IMR-90 (cell line): ENCODE measurements around the gene TNFAIP6. TPM values are rescaled to one million over a fixed set of nuclear protein-coding genes. Genes with fewer than 3 reads are reported as not detected.

Source experiments
- ATAC-seq: fragments of 200-7000 bp; cut with Tn5 transposase; 2 replicates; pipeline ENCODE4 v1.9.1; 2020; ENCODE audit warnings: low read depth, mild to moderate bottlenecking, moderate library complexity
- BruUV-seq: library from RNA; stranded (reverse); fragments of 400-500 nt; replicated peaks from 2 replicates; lab custom pipeline; 2021; lab: Mats Ljungman, UMichigan
- CTCF ChIA-PET: fragments of 300-600 bp; formaldehyde crosslinking; extraction: SDS; loops from one replicate; lab custom pipeline; 2021; ENCODE audit warnings: antibody characterized with exemption; lab: Yijun Ruan, JAX
- POLR2A ChIA-PET: fragments of 300-600 bp; sonication (Branson Sonifier 250); formaldehyde crosslinking; loops from one replicate; lab custom pipeline; 2022; ENCODE audit warnings: antibody characterized with exemption; ENCODE audit not compliant: unreplicated experiment; lab: Charles Lee
- DNase-seq: peaks from one replicate; pipeline ENCODE4 v3.0.0; 2013
- H2AFZ ChIP-seq: replicated peaks from 2 replicates; pipeline ENCODE3; 2013; ENCODE audit warnings: low read length, mild to moderate bottlenecking; ENCODE audit not compliant: poor library complexity
- H2AK5ac ChIP-seq: 2 replicates; pipeline ENCODE4 v1.6.1; 2013; ENCODE audit warnings: low read depth, low read length, inconsistent platforms
- H2AK9ac ChIP-seq: replicated peaks from 2 replicates; pipeline ENCODE3; 2013; ENCODE audit warnings: mild to moderate bottlenecking, low read depth, low read length, moderate library complexity; ENCODE audit not compliant: poor library complexity
- H2BK120ac ChIP-seq: 2 replicates; pipeline ENCODE4 v1.6.1; 2013; ENCODE audit warnings: low read depth, low read length, inconsistent platforms
- H2BK15ac ChIP-seq: 3 replicates; pipeline ENCODE4 v1.6.1; 2013; ENCODE audit warnings: low read depth, low read length, inconsistent platforms
- H2BK20ac ChIP-seq: 2 replicates; pipeline ENCODE4 v1.6.1; 2013; ENCODE audit warnings: low read depth, mild to moderate bottlenecking, inconsistent platforms, low read length, moderate library complexity
- H2BK5ac ChIP-seq: 2 replicates; pipeline ENCODE4 v1.6.1; 2013; ENCODE audit warnings: mild to moderate bottlenecking, low read depth, low read length, inconsistent platforms; ENCODE audit not compliant: poor library complexity, severe bottlenecking
- H3K14ac ChIP-seq: replicated peaks from 2 replicates; pipeline ENCODE4 v1.6.1; 2013; ENCODE audit warnings: low read depth, low read length, inconsistent platforms
- H3K18ac ChIP-seq: 2 replicates; pipeline ENCODE4 v1.6.1; 2013; ENCODE audit warnings: low read depth, low read length, control low read depth
- H3K23ac ChIP-seq: 2 replicates; pipeline ENCODE4 v1.6.1; 2013; ENCODE audit warnings: low read depth, low read length, inconsistent platforms
- H3K27ac ChIP-seq: 2 replicates; pipeline ENCODE4 v1.5.1; 2013; ENCODE audit warnings: mild to moderate bottlenecking, control low read depth, low read length; ENCODE audit not compliant: insufficient read depth
- H3K27me3 ChIP-seq: 2 replicates; pipeline ENCODE4 v1.6.1; 2013; ENCODE audit warnings: low read length; ENCODE audit not compliant: control insufficient read depth, insufficient read depth
- H3K36me3 ChIP-seq: 2 replicates; pipeline ENCODE4 v1.6.1; 2013; ENCODE audit warnings: low read length, mixed read lengths; ENCODE audit not compliant: control insufficient read depth, insufficient read depth
- H3K4ac ChIP-seq: 2 replicates; pipeline ENCODE4 v1.6.1; 2013; ENCODE audit warnings: low read depth, low read length, inconsistent platforms
- H3K4me1 ChIP-seq: 2 replicates; pipeline ENCODE4 v1.6.1; 2013; ENCODE audit warnings: low read length, mixed read lengths; ENCODE audit not compliant: control insufficient read depth, insufficient read depth
- H3K4me2 ChIP-seq: 2 replicates; pipeline ENCODE4 v1.6.1; 2013; ENCODE audit warnings: low read depth, mild to moderate bottlenecking, control low read depth, low read length, moderate library complexity
- H3K4me3 ChIP-seq: 2 replicates; pipeline ENCODE4 v1.5.1; 2013; ENCODE audit warnings: low read depth, mild to moderate bottlenecking, control low read depth, low read length, moderate library complexity; ENCODE audit not compliant: insufficient read depth
- H3K56ac ChIP-seq: 2 replicates; pipeline ENCODE4 v1.6.1; 2013; ENCODE audit warnings: low read length, inconsistent platforms; ENCODE audit not compliant: insufficient read depth; ENCODE audit errors: extremely low read depth
- H3K79me1 ChIP-seq, 2 experiments: 2 replicates each; pipeline ENCODE4 v1.6.1; 2013; ENCODE audit warnings: low read length in 2 of 2, inconsistent platforms in 1 of 2, low read depth in 1 of 2
- H3K9ac ChIP-seq: 2 replicates; pipeline ENCODE4 v1.6.1; 2013; ENCODE audit warnings: low read depth, low read length, control low read depth
- H3K9me1 ChIP-seq: 2 replicates; pipeline ENCODE4 v1.6.1; 2013; ENCODE audit warnings: low read length, inconsistent platforms; ENCODE audit not compliant: insufficient read depth
- H3K9me3 ChIP-seq: 2 replicates; pipeline ENCODE4 v1.6.1; 2013; ENCODE audit warnings: low read length; ENCODE audit not compliant: control insufficient read depth, insufficient read depth
- H4K20me1 ChIP-seq: 2 replicates; pipeline ENCODE4 v1.6.1; 2013; ENCODE audit warnings: low read length, inconsistent platforms; ENCODE audit not compliant: insufficient read depth
- H4K5ac ChIP-seq: 2 replicates; pipeline ENCODE4 v1.6.1; 2013; ENCODE audit warnings: mild to moderate bottlenecking, low read depth, low read length, control low read depth
- H4K8ac ChIP-seq, 2 experiments: 2 replicates each; pipeline ENCODE4 v1.6.1; 2013; ENCODE audit warnings: low read depth in 2 of 2, low read length in 2 of 2, control low read depth in 1 of 2, inconsistent platforms in 1 of 2
- H4K91ac ChIP-seq: 2 replicates; pipeline ENCODE4 v1.6.1; 2013; ENCODE audit warnings: low read depth, low read length, inconsistent platforms; ENCODE audit not compliant: insufficient read depth
- BHLHE40 ChIP-seq: fragments of 150-350 bp; IDR thresholded peaks from 2 replicates; pipeline ENCODE4 v1.6.1; 2016; ENCODE audit warnings: mild to moderate bottlenecking, low read depth, low read length
- FOS ChIP-seq: fragments of 150-350 bp; IDR thresholded peaks from 2 replicates; pipeline ENCODE4 v1.6.1; 2016; ENCODE audit warnings: low read depth, low read length
- MAFK ChIP-seq: IDR thresholded peaks from 2 replicates; pipeline ENCODE4 v1.6.1; 2012; ENCODE audit warnings: low read depth, low read length, improper control_type of control experiment
- POLR2A ChIP-seq: IDR thresholded peaks from 2 replicates; pipeline ENCODE4 v1.6.1; 2012; ENCODE audit warnings: mild to moderate bottlenecking, low read depth, low read length
- RFX5 ChIP-seq: IDR thresholded peaks from 2 replicates; pipeline ENCODE4 v1.8.0; 2012; ENCODE audit warnings: low read depth, mild to moderate bottlenecking, low read length, moderate library complexity
- WGBS, 2 experiments: methylation state at CpG; one replicate each; pipeline versions ENCODE4 v1.1.5 to v1.1.7; 2013; ENCODE audit warnings: missing lambda C conversion rate in 2 of 2; ENCODE audit not compliant: insufficient read length in 1 of 2; ENCODE audit errors: extremely low coverage in 2 of 2; 5-methylcytosine and 5-hydroxymethylcytosine counted together
- dilution Hi-C: fragments of 300-500 bp; cut with HindIII; formaldehyde crosslinking; loops from one replicate; pipeline ENCODE4 v1.14.3; 2018; ENCODE audit warnings: low sequenced_read_pairs; ENCODE audit not compliant: unreplicated experiment
- in situ Hi-C: fragments of 300-500 bp; cut with MboI; formaldehyde crosslinking; loops from 3 replicates; pipeline ENCODE4 v1.14.3; 2019; ENCODE audit warnings: low sequenced_read_pairs, inconsistent platforms, mixed read lengths
- intact Hi-C: fragments of 100-400 bp; cut with micrococcal nuclease; formaldehyde crosslinking; loops from 2 replicates; pipeline ENCODE4 v1.10.0; 2022
- polyA plus RNA-seq, 3 experiments: library from polyadenylated mRNA; depleted of rRNA; stranded (reverse); fragments of >200 nt; gene quantifications; 2 replicates each; pipeline ENCODE4 v1.2.3, GENCODE V29; 2012; ENCODE audit warnings: low replicate concordance in 1 of 3
- total RNA-seq: library from RNA; depleted of rRNA; stranded (reverse); fragments of >200 nt; gene quantifications from 2 replicates; pipeline ENCODE4 v1.2.3, GENCODE V29; 2012
- TF ChIP-seq, protein P1 (sequence below): conservative IDR thresholded peaks from 2 replicates; pipeline ENCODE4 v1.5.1; 2012; ENCODE audit warnings: mild to moderate bottlenecking, low read depth, low read length, improper control_type of control experiment
- TF ChIP-seq, protein P2 (sequence below): fragments of 150-350 bp; IDR thresholded peaks from 2 replicates; pipeline ENCODE4 v1.6.1; 2016; ENCODE audit warnings: low read depth, mild to moderate bottlenecking, low read length, moderate library complexity, borderline replicate concordance

Gene TNFAIP6
- total and polyA plus RNA-seq, 2 of the 4 experiments (the other 2 are of a cell fraction), result 1.8 to 2.9 TPM

DNA sequence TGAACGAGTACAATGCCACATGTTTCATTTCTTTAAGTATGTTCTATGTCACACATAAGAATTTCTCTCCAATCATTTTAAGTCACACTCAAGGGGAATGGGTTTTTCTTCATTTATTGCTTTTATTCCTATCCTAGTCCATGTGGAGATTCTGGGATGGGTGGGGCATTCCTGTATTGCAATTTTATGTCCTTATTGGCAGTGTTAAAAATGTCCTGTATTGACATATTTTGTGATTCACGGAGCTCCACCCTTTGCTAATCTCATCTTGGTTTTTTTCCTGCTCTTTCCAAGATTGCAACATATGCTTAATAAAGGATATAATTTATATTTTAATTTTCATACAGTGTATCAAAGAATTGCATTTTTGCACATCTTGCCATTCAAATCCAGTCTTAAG is 3.4 kb upstream of the TNFAIP6 start:
- no peak for TF ChIP-seq POLR2A
- no peak for TF ChIP-seq MAFK
- TF ChIP-seq, protein P1, sequence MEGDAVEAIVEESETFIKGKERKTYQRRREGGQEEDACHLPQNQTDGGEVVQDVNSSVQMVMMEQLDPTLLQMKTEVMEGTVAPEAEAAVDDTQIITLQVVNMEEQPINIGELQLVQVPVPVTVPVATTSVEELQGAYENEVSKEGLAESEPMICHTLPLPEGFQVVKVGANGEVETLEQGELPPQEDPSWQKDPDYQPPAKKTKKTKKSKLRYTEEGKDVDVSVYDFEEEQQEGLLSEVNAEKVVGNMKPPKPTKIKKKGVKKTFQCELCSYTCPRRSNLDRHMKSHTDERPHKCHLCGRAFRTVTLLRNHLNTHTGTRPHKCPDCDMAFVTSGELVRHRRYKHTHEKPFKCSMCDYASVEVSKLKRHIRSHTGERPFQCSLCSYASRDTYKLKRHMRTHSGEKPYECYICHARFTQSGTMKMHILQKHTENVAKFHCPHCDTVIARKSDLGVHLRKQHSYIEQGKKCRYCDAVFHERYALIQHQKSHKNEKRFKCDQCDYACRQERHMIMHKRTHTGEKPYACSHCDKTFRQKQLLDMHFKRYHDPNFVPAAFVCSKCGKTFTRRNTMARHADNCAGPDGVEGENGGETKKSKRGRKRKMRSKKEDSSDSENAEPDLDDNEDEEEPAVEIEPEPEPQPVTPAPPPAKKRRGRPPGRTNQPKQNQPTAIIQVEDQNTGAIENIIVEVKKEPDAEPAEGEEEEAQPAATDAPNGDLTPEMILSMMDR, result no peak
- TF ChIP-seq FOS, result no peak
- no peak for TF ChIP-seq BHLHE40
- TF ChIP-seq, protein P2, sequence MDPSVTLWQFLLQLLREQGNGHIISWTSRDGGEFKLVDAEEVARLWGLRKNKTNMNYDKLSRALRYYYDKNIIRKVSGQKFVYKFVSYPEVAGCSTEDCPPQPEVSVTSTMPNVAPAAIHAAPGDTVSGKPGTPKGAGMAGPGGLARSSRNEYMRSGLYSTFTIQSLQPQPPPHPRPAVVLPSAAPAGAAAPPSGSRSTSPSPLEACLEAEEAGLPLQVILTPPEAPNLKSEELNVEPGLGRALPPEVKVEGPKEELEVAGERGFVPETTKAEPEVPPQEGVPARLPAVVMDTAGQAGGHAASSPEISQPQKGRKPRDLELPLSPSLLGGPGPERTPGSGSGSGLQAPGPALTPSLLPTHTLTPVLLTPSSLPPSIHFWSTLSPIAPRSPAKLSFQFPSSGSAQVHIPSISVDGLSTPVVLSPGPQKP, result no peak
- TF ChIP-seq RFX5, result no peak
- no peak overlapping the region for H3K4ac ChIP-seq
- no peaks in the 10 kb centered on the region for H4K20me1 ChIP-seq
- H4K5ac ChIP-seq, result no peak overlapping the region
- H3K27me3 ChIP-seq, result no peaks in the 10 kb centered on the region
- DNase-seq (no peak), ATAC-seq (no peak)
- ChIA-PET CTCF (no interaction called here), POLR2A (no interaction called here)
- H2AK5ac ChIP-seq, result no peak overlapping the region
- H3K4me2 ChIP-seq, result no peak overlapping the region
- H3K9me1 ChIP-seq, result no peaks in the 10 kb centered on the region
- intact Hi-C loops, result no loop called here
- H2BK15ac ChIP-seq, result no peak overlapping the region
- H2AK9ac ChIP-seq, result no peak overlapping the region
- H3K9ac ChIP-seq, result no peak overlapping the region
- H3K79me1 ChIP-seq, result no peaks in the 10 kb centered on the region
- H2BK5ac ChIP-seq, result no peak overlapping the region
- no peaks in the 10 kb centered on the region for H3K36me3 ChIP-seq
- H4K91ac ChIP-seq, result no peak overlapping the region
- H3K4me1 ChIP-seq, result peaks cover 3% of the 10 kb centered on the region; the same call in 1 of the 2 replicates
- dilution Hi-C loops, result no loop called here
- H3K23ac ChIP-seq, result no peak overlapping the region
- H2BK120ac ChIP-seq, result no peak overlapping the region
- H3K56ac ChIP-seq, result no peak overlapping the region
- no peak overlapping the region for H3K14ac ChIP-seq
- no TSS peak for BruUV-seq
- H3K18ac ChIP-seq, result no peak overlapping the region
- H3K4me3 ChIP-seq, result no peak overlapping the region
- no peaks in the 10 kb centered on the region for H3K9me3 ChIP-seq
- no peak overlapping the region for H2AFZ ChIP-seq
- H4K8ac ChIP-seq, result no peak overlapping the region
- no CpG with 5 or more reads among the region's 2 CpGs for WGBS, 2 experiments
- H2BK20ac ChIP-seq, result no peak overlapping the region
- in situ Hi-C loops, result no loop called here
- no peak overlapping the region for H3K27ac ChIP-seq
